Smooth muscle cell (in vitro differentiated cells): ENCODE results near the gene MOGAT1. TPM values are rescaled to one million over a fixed set of nuclear protein-coding genes. Genes with fewer than 3 reads are reported as not detected.

Experiments used
- DNase-seq: peaks from one replicate; lab custom pipeline; 2025; ENCODE audit not compliant: unreplicated experiment; lab: John Stamatoyannopoulos, UW
- H2AFZ ChIP-seq: fragments of 200-600 bp; sonication (generic); 2 replicates; pipeline ENCODE4 v1.6.0; 2016; ENCODE audit warnings: antibody characterized with exemption, low read depth, mild to moderate bottlenecking
- H3F3A ChIP-seq: fragments of 200-600 bp; sonication (generic); 2 replicates; pipeline ENCODE4 v1.6.0; 2017; ENCODE audit warnings: antibody characterized with exemption, low read depth
- H3K27ac ChIP-seq: fragments of 200-600 bp; sonication (generic); 2 replicates; pipeline ENCODE4 v1.5.1; 2016; ENCODE audit warnings: low read depth, mild to moderate bottlenecking
- H3K27me3 ChIP-seq: fragments of 200-600 bp; sonication (generic); 2 replicates; pipeline ENCODE4 v1.6.1; 2016; ENCODE audit warnings: low read depth, mild to moderate bottlenecking
- H3K36me3 ChIP-seq: fragments of 200-600 bp; sonication (generic); 2 replicates; pipeline ENCODE4 v1.5.1; 2016; ENCODE audit warnings: low read depth
- H3K4me1 ChIP-seq: fragments of 200-600 bp; sonication (generic); 2 replicates; pipeline ENCODE4 v1.5.1; 2016; ENCODE audit warnings: low read depth
- H3K4me2 ChIP-seq: fragments of 200-600 bp; sonication (generic); 2 replicates; pipeline ENCODE4 v1.6.0; 2016; ENCODE audit warnings: mild to moderate bottlenecking
- H3K4me3 ChIP-seq: fragments of 200-600 bp; sonication (generic); 2 replicates; pipeline ENCODE4 v1.5.1; 2016; ENCODE audit warnings: mild to moderate bottlenecking
- H3K79me2 ChIP-seq: fragments of 200-600 bp; sonication (generic); 2 replicates; pipeline ENCODE4 v1.6.0; 2016; ENCODE audit warnings: low read depth, mild to moderate bottlenecking
- H3K9ac ChIP-seq: fragments of 200-600 bp; sonication (generic); 2 replicates; pipeline ENCODE4 v1.6.0; 2016; ENCODE audit warnings: low read depth
- H3K9me3 ChIP-seq: fragments of 200-600 bp; sonication (generic); replicated peaks from 2 replicates; pipeline ENCODE4 v1.5.1; 2016; ENCODE audit warnings: low read depth
- H4K20me1 ChIP-seq: fragments of 200-600 bp; sonication (generic); 2 replicates; pipeline ENCODE4 v1.6.0; 2016; ENCODE audit warnings: low read depth
- WGBS: methylation state at CpG from one replicate; pipeline ENCODE4 v1.1.7; 2016; ENCODE audit warnings: low lambda C conversion rate; 5-methylcytosine and 5-hydroxymethylcytosine counted together
- polyA plus RNA-seq: library from polyadenylated mRNA; unstranded; fragments of >200 nt; fragmentation: Nextera tagmentation; extraction: Ambion mirVana; gene quantifications from 2 replicates; pipeline ENCODE4 v1.2.1, GENCODE V29; 2016
- total RNA-seq: library from RNA; depleted of rRNA; stranded (reverse); fragments of >200 nt; gene quantifications from 2 replicates; pipeline ENCODE4 v1.2.3, GENCODE V29; 2014
- TF ChIP-seq, protein P1 (sequence below): fragments of 200-600 bp; sonication (generic); IDR thresholded peaks from 2 replicates; pipeline ENCODE4 v1.5.1; 2017; ENCODE audit warnings: borderline replicate concordance, mild to moderate bottlenecking, antibody characterized with exemption; ENCODE audit not compliant: insufficient read depth, poor library complexity, severe bottlenecking

Gene MOGAT1
- total and polyA plus RNA-seq, 2 experiments from 2014 or later: 0.25 TPM; not detected in 1

DNA sequence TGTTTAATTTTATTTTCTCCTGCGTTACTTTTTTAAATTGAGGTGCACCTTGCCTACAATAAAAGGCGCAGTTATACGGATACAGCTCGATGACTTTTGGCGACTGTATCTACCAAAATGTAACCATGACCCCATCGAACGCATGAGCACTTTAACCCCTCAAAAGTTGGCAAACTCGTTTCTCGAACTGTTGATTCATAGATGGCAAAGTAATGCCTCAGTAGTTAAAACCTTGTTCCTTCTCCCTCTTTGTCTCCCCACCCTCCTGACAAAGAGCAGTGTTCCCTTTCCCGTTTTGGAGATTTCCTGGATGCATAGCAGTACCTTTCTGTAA is 577 bp downstream of the MOGAT1 start:
- TF ChIP-seq, protein P1, sequence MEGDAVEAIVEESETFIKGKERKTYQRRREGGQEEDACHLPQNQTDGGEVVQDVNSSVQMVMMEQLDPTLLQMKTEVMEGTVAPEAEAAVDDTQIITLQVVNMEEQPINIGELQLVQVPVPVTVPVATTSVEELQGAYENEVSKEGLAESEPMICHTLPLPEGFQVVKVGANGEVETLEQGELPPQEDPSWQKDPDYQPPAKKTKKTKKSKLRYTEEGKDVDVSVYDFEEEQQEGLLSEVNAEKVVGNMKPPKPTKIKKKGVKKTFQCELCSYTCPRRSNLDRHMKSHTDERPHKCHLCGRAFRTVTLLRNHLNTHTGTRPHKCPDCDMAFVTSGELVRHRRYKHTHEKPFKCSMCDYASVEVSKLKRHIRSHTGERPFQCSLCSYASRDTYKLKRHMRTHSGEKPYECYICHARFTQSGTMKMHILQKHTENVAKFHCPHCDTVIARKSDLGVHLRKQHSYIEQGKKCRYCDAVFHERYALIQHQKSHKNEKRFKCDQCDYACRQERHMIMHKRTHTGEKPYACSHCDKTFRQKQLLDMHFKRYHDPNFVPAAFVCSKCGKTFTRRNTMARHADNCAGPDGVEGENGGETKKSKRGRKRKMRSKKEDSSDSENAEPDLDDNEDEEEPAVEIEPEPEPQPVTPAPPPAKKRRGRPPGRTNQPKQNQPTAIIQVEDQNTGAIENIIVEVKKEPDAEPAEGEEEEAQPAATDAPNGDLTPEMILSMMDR: no peak
- H3K4me3 ChIP-seq: peak overlapping the region; percentile 48
- H3K79me2 ChIP-seq: no peaks in the 10 kb centered on the region
- no peak overlapping the region for H2AFZ ChIP-seq
- 8% methylated on average over 10 of the region's 10 CpGs for WGBS
- peak overlapping the region; percentile 92 for H3K4me2 ChIP-seq
- no peaks in the 10 kb centered on the region for H3F3A ChIP-seq
- H3K9me3 ChIP-seq: no peaks in the 10 kb centered on the region
- H3K36me3 ChIP-seq: no peaks in the 10 kb centered on the region
- H4K20me1 ChIP-seq: no peaks in the 10 kb centered on the region
- peaks cover 5% of the 10 kb centered on the region for H3K4me1 ChIP-seq
- H3K9ac ChIP-seq: no peak overlapping the region
- DNase-seq: no peak
- H3K27ac ChIP-seq: no peak overlapping the region
- peaks cover 32% of the 10 kb centered on the region for H3K27me3 ChIP-seq

DNA sequence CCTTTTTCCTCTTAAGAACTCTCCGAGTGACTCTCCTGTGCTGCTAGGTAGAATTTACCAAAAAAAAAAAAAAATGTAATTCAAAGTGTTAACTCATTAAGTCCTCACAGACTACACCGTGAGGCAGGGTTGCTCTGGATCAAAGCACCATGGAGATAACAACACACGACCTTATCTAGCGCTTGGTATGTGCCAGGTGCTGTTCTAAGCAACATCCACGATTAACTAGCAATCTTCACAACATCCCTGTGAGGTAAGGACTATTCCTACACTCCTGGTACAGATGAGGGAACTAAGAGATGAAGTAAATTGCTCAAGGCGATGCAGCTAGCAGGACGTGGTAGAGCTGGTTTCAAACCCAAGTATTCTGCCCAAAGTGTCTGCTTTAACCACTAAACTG is 1.8 kb downstream of the MOGAT1 start:
- no peak overlapping the region for H3K9ac ChIP-seq
- H3F3A ChIP-seq: no peaks in the 10 kb centered on the region
- no peak overlapping the region for H3K4me2 ChIP-seq
- DNase-seq: no peak
- no peak overlapping the region for H2AFZ ChIP-seq
- no peak overlapping the region for H3K27ac ChIP-seq
- no peak overlapping the region for H3K4me3 ChIP-seq
- no peaks in the 10 kb centered on the region for H3K36me3 ChIP-seq
- no peaks in the 10 kb centered on the region for H3K79me2 ChIP-seq
- peaks cover 5% of the 10 kb centered on the region for H3K4me1 ChIP-seq
- 78% methylated on average over 7 of the region's 7 CpGs for WGBS
- H3K27me3 ChIP-seq: peaks cover 32% of the 10 kb centered on the region
- TF ChIP-seq, protein P1: no peak
- no peaks in the 10 kb centered on the region for H3K9me3 ChIP-seq
- no peaks in the 10 kb centered on the region for H4K20me1 ChIP-seq

DNA sequence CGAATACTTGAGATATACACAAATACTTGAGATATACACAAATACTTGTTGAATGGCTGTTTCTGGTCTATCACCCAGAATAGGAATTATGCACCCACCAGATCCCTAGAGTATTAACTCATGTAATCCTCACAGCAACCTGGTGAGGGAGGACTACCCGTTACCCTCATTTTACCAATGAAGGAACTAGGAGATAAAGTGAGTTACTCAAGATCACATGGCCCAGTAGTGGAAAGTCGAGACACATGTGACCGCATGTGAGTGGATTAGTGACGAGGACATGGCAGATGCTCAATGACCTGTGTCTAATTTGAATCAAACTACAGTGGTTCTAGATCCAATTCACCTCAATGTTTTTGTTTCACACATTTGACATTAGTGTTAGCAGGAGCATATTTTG is 2.4 kb downstream of the MOGAT1 start:
- H3K4me1 ChIP-seq: peaks cover 5% of the 10 kb centered on the region
- H3F3A ChIP-seq: no peaks in the 10 kb centered on the region

DNA sequence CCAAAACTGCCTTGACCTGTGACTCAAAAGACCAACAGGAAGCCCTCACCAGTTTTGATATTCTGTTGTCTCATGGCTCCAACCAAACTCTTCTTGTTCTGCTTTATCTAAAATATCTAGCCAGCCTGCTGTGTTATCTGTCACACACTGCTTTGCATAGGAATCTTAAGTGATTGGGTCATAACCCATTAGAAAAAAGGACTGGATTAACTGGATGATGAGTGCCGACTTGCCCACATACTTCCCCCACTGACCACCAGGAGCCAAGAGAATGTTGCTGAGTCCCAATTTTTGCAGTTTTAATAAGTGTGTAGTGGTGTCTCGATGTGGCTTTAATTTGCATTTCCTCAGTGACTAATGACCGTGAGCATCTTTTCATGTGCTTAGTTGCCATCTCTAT is 6.5 kb downstream of the MOGAT1 start:
- no peak overlapping the region for H3K27ac ChIP-seq
- no peaks in the 10 kb centered on the region for H3K4me1 ChIP-seq
- 40% methylated on average over 3 of the region's 3 CpGs for WGBS
- H3F3A ChIP-seq: no peaks in the 10 kb centered on the region
- DNase-seq: no peak
- H3K27me3 ChIP-seq: no peaks in the 10 kb centered on the region
- H3K4me2 ChIP-seq: peak overlapping the region; percentile 58
- H3K9me3 ChIP-seq: no peaks in the 10 kb centered on the region
- H3K4me3 ChIP-seq: no peak overlapping the region
- H3K9ac ChIP-seq: no peak overlapping the region
- TF ChIP-seq, protein P1: peak; percentile 22
- no peaks in the 10 kb centered on the region for H3K79me2 ChIP-seq
- H2AFZ ChIP-seq: peak overlapping the region; percentile 5
- H4K20me1 ChIP-seq: no peaks in the 10 kb centered on the region
- no peaks in the 10 kb centered on the region for H3K36me3 ChIP-seq

More for the DNA sequence above, 2.4 kb downstream of the MOGAT1 start:
- 94% methylated on average over 5 of the region's 5 CpGs for WGBS
- Histone ChIP-seq H3K27me3 (peaks cover 32% of the 10 kb centered on the region), H3K27ac (no peak overlapping the region), H3K4me2 (no peak overlapping the region), H3K36me3 (no peaks in the 10 kb centered on the region), H3K9ac (no peak overlapping the region), H3K9me3 (no peaks in the 10 kb centered on the region), H2AFZ (no peak overlapping the region), H3K4me3 (no peak overlapping the region), H4K20me1 (no peaks in the 10 kb centered on the region), H3K79me2 (no peaks in the 10 kb centered on the region)
- DNase-seq: no peak
- TF ChIP-seq, protein P1: no peak
